WTC11 (cell line): ENCODE results near the gene TIMP2. TPM values are rescaled to one million over a fixed set of nuclear protein-coding genes. Genes with fewer than 3 reads are reported as not detected.

Experiments
- ATAC-seq: fragments of 200-7000 bp; cut with Tn5 transposase; 2 replicates; pipeline ENCODE4 v1.10.0; 2021; ENCODE audit warnings: mild to moderate bottlenecking, moderate library complexity
- CTCF ChIA-PET: fragments of 300-600 bp; sonication (Branson Sonifier 250); formaldehyde crosslinking; loops from one replicate; lab custom pipeline; 2021; ENCODE audit warnings: antibody characterized with exemption; lab: Charles Lee
- POLR2A ChIA-PET: fragments of 350-600 bp; sonication (Branson Sonifier 250); formaldehyde crosslinking; loops from one replicate; lab custom pipeline; 2021; ENCODE audit warnings: antibody characterized with exemption; lab: Charles Lee
- DNase-seq: peaks from one replicate; pipeline ENCODE4 v3.0.0; 2021; ENCODE audit warnings: low spot score
- H3K27ac Mint-ChIP-seq: 2 replicates; pipeline ENCODE4 v1.8.0; 2021; ENCODE audit warnings: mixed read lengths
- H3K27me3 Mint-ChIP-seq: 2 replicates; pipeline ENCODE4 v1.8.0; 2021; ENCODE audit warnings: low read depth, mild to moderate bottlenecking, moderate library complexity, mixed read lengths
- H3K36me3 Mint-ChIP-seq: 2 replicates; pipeline ENCODE4 v1.8.0; 2021; ENCODE audit warnings: mixed read lengths
- H3K4me1 Mint-ChIP-seq: 2 replicates; pipeline ENCODE4 v1.8.0; 2022; ENCODE audit warnings: mixed read lengths
- H3K4me3 Mint-ChIP-seq: 2 replicates; pipeline ENCODE4 v1.8.0; 2021; ENCODE audit warnings: mild to moderate bottlenecking, moderate library complexity, mixed read lengths
- H3K9me3 Mint-ChIP-seq: 2 replicates; pipeline ENCODE4 v1.8.0; 2021; ENCODE audit warnings: mixed read lengths
- AR ChIP-seq: fragments of 250-450 bp; sonication (Bioruptor Pico); IDR thresholded peaks from 2 replicates; pipeline ENCODE4 v1.9.0; 2021; ENCODE audit warnings: mild to moderate bottlenecking
- CREB1 ChIP-seq: sonication (generic); formaldehyde crosslinking; IDR thresholded peaks from 2 replicates; pipeline ENCODE4 v1.8.0; 2023; ENCODE audit warnings: mild to moderate bottlenecking, missing genetic modification reagents
- CREM ChIP-seq: sonication (generic); formaldehyde crosslinking; IDR thresholded peaks from 2 replicates; pipeline ENCODE4 v1.8.1; 2022; ENCODE audit warnings: mild to moderate bottlenecking, missing genetic modification reagents, moderate library complexity
- CTCF ChIP-seq: fragments of 200-600 bp; IDR thresholded peaks from 2 replicates; pipeline ENCODE4 v1.8.0; 2022; ENCODE audit warnings: antibody characterized with exemption
- E2F1 ChIP-seq: sonication (generic); formaldehyde crosslinking; IDR thresholded peaks from 2 replicates; pipeline ENCODE4 v1.8.0; 2022; ENCODE audit warnings: mild to moderate bottlenecking, missing genetic modification reagents
- E2F5 ChIP-seq: sonication (generic); formaldehyde crosslinking; IDR thresholded peaks from 2 replicates; pipeline ENCODE4 v1.8.1; 2022; ENCODE audit warnings: mild to moderate bottlenecking, moderate library complexity, missing genetic modification reagents
- ERG ChIP-seq: fragments of 250-450 bp; sonication (Bioruptor Pico); IDR thresholded peaks from 2 replicates; pipeline ENCODE4 v1.8.0; 2021; ENCODE audit warnings: mild to moderate bottlenecking
- ESRRA ChIP-seq: sonication (generic); formaldehyde crosslinking; IDR thresholded peaks from 2 replicates; pipeline ENCODE4 v1.8.1; 2022; ENCODE audit warnings: mild to moderate bottlenecking, missing genetic modification reagents, borderline replicate concordance
- GABPB1 ChIP-seq: sonication (generic); formaldehyde crosslinking; IDR thresholded peaks from 2 replicates; pipeline ENCODE4 v1.8.1; 2023; ENCODE audit warnings: mild to moderate bottlenecking, missing genetic modification reagents
- HMGA2 ChIP-seq: fragments of 250-450 bp; sonication (Bioruptor Pico); IDR thresholded peaks from 2 replicates; pipeline ENCODE4 v1.4.0; 2021; ENCODE audit warnings: mild to moderate bottlenecking, moderate library complexity
- NFE2L1 ChIP-seq: sonication (generic); formaldehyde crosslinking; IDR thresholded peaks from 2 replicates; pipeline ENCODE4 v1.8.1; 2023; ENCODE audit warnings: missing genetic modification reagents
- ZNF219 ChIP-seq: sonication (generic); formaldehyde crosslinking; IDR thresholded peaks from 2 replicates; pipeline ENCODE4 v1.8.0; 2023; ENCODE audit warnings: missing genetic modification reagents, mild to moderate bottlenecking, borderline replicate concordance
- ZNF396 ChIP-seq: fragments of 250-450 bp; sonication (Bioruptor Pico); IDR thresholded peaks from 2 replicates; pipeline ENCODE4 v1.8.0; 2021; ENCODE audit warnings: mild to moderate bottlenecking, moderate library complexity, borderline replicate concordance
- ZNF416 ChIP-seq: fragments of 250-450 bp; sonication (Bioruptor Pico); IDR thresholded peaks from 2 replicates; pipeline ENCODE4 v1.9.0; 2021; ENCODE audit warnings: mild to moderate bottlenecking, inconsistent platforms
- total RNA-seq: library from RNA; stranded (reverse); gene quantifications from 3 replicates; pipeline ENCODE4 v1.2.3, GENCODE V29; 2021
- TF ChIP-seq, protein P1 (sequence below): sonication (generic); formaldehyde crosslinking; IDR thresholded peaks from 2 replicates; pipeline ENCODE4 v1.8.0; 2022; ENCODE audit warnings: mild to moderate bottlenecking, missing genetic modification reagents
- TF ChIP-seq, protein P2 (sequence below): sonication (generic); formaldehyde crosslinking; IDR thresholded peaks from 2 replicates; pipeline ENCODE4 v1.8.1; 2022; ENCODE audit warnings: mild to moderate bottlenecking, missing genetic modification reagents, moderate library complexity, borderline replicate concordance
- TF ChIP-seq, protein P3 (sequence below): sonication (generic); formaldehyde crosslinking; IDR thresholded peaks from 2 replicates; pipeline ENCODE4 v1.8.1; 2023; ENCODE audit warnings: mild to moderate bottlenecking, moderate library complexity, missing genetic modification reagents

TIMP2 gene
- total RNA-seq, 1 experiment from 2014 or later, result 37.1 TPM

DNA sequence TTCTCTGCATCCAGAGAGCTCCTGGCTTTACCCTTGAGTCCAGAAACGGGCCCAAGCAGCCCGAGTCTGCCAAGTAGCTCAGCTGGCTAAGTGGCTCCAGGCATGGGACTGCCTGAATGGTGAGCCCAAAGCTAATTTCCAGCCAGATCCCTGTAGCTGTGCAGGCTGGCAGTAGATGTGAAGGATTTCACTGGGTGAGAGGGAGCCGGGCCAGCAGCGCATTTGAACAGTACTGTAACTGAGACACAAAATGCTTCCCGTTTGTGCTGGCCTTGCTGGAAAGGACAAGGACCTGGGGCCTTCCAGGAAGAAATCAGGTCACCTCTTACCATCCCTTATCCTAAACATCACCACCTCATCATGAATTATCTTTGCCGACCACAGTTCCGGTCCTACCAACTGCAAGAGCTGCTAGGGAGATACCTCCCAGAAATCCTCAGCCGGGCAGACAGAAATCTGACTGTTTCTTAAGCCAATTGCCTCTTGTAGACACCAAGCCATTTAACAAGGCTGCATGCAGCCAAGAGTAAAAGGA lies 3.7 kb downstream of the TIMP2 start (continued):
- TF ChIP-seq CTCF (no peak), CREB1 (CRISPR knock-in tag) (no peak), E2F5 (no peak), ESRRA (CRISPR knock-in tag) (no peak), AR (no peak)
- TF ChIP-seq, protein P1, sequence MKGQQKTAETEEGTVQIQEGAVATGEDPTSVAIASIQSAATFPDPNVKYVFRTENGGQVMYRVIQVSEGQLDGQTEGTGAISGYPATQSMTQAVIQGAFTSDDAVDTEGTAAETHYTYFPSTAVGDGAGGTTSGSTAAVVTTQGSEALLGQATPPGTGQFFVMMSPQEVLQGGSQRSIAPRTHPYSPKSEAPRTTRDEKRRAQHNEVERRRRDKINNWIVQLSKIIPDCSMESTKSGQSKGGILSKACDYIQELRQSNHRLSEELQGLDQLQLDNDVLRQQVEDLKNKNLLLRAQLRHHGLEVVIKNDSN (CRISPR knock-in tag), result no peak

GRCh38 chr17:78920528-78920927 lies 4.7 kb downstream of the TIMP2 start:
- CTCF ChIA-PET, result interaction anchor here (1.9 kb wide), 1 partner anchor 55 kb away, joined by 4 read pairs; no protein-coding TSS in a partner anchor
- H3K4me1 Mint-ChIP-seq, result peaks cover 37% of the 10 kb centered on the region
- ATAC-seq (no peak), DNase-seq (no peak)
- H3K4me3 Mint-ChIP-seq, result no peak overlapping the region
- H3K9me3 Mint-ChIP-seq, result no peaks in the 10 kb centered on the region
- no peaks in the 10 kb centered on the region; the same call in 1 of the 2 replicates for H3K27me3 Mint-ChIP-seq
- TF ChIP-seq ERG (CRISPR knock-in tag), result no peak
- 0 out of 2 replicates have a peak, but pooled peaks have one; percentile 15 for TF ChIP-seq GABPB1 (CRISPR knock-in tag)
- POLR2A ChIA-PET, result no interaction called here
- H3K36me3 Mint-ChIP-seq, result no peaks in the 10 kb centered on the region
- H3K27ac Mint-ChIP-seq, result peak overlapping the region; percentile 3; the same call in 1 of the 2 replicates

- DNase-seq (no peak), ATAC-seq (no peak)
- ChIA-PET POLR2A (no interaction called here), CTCF (interaction anchor here (1.1 to 1.9 kb wide), 2 partner anchors 52 to 54 kb away, joined by 3 to 4 read pairs; no protein-coding TSS in a partner anchor)
- H3K4me1 Mint-ChIP-seq, result peaks cover 37% of the 10 kb centered on the region
- no peak overlapping the region for H3K27ac Mint-ChIP-seq
- H3K27me3 Mint-ChIP-seq, result no peaks in the 10 kb centered on the region; the same call in 1 of the 2 replicates
- H3K4me3 Mint-ChIP-seq, result no peak overlapping the region
- no peaks in the 10 kb centered on the region for H3K36me3 Mint-ChIP-seq
- TF ChIP-seq, protein P2, sequence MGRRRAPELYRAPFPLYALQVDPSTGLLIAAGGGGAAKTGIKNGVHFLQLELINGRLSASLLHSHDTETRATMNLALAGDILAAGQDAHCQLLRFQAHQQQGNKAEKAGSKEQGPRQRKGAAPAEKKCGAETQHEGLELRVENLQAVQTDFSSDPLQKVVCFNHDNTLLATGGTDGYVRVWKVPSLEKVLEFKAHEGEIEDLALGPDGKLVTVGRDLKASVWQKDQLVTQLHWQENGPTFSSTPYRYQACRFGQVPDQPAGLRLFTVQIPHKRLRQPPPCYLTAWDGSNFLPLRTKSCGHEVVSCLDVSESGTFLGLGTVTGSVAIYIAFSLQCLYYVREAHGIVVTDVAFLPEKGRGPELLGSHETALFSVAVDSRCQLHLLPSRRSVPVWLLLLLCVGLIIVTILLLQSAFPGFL (CRISPR knock-in tag), result no peak
- no peak for TF ChIP-seq ZNF219 (CRISPR knock-in tag)
- no peak for TF ChIP-seq NFE2L1 (CRISPR knock-in tag)
- TF ChIP-seq CREB1 (CRISPR knock-in tag), result no peak
- TF ChIP-seq ESRRA (CRISPR knock-in tag), result no peak
- no peak for TF ChIP-seq CREM (CRISPR knock-in tag)
- no peak for TF ChIP-seq ZNF396
- no peak for TF ChIP-seq ZNF416 (CRISPR knock-in tag)
- no peak for TF ChIP-seq E2F1
- no peak for TF ChIP-seq HMGA2 (CRISPR knock-in tag)
- TF ChIP-seq, protein P3, sequence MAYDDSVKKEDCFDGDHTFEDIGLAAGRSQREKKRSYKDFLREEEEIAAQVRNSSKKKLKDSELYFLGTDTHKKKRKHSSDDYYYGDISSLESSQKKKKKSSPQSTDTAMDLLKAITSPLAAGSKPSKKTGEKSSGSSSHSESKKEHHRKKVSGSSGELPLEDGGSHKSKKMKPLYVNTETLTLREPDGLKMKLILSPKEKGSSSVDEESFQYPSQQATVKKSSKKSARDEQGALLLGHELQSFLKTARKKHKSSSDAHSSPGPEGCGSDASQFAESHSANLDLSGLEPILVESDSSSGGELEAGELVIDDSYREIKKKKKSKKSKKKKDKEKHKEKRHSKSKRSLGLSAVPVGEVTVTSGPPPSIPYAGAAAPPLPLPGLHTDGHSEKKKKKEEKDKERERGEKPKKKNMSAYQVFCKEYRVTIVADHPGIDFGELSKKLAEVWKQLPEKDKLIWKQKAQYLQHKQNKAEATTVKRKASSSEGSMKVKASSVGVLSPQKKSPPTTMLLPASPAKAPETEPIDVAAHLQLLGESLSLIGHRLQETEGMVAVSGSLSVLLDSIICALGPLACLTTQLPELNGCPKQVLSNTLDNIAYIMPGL (CRISPR knock-in tag), result no peak
- TF ChIP-seq E2F5, result no peak
- no peaks in the 10 kb centered on the region for H3K9me3 Mint-ChIP-seq
Measured at GRCh38 chr17:78919861-78920450, 5.2 kb downstream of the TIMP2 start.
